ENCODE measurements around the gene EEA1. TPM values are rescaled to one million over a fixed set of nuclear protein-coding genes. Genes with fewer than 3 reads are reported as not detected.
"Not testable (repeated sequence)": the region's sequence is repeated elsewhere in the genome, so short reads cannot be mapped to it uniquely, and the experiment has no call there.

The EEA1 gene
- total RNA-seq, 1 donor: 25.0 TPM

- TF ChIP-seq CTCF (IDR thresholded peaks at IDR 0.05; ENCODE audit: insufficient read depth, low read depth, low read length): no peak
- no peak for DNase-seq (ENCODE audit: low read depth)
- H3K4me3 ChIP-seq (ENCODE audit: low read depth, low read length): no peak overlapping the region
These were observed 39.2 kb upstream of the EEA1 start for GRCh38 chr12:92968176-92968813.

- not testable (repeated sequence) for H3K4me3 ChIP-seq (ENCODE audit: low read depth, low read length); DNase-seq (ENCODE audit: low read depth)
These were observed 35.3 kb upstream of the EEA1 start for GRCh38 chr12:92964378-92964777.

GRCh38 chr12:92961949-92962348 lies 32.9 kb upstream of the EEA1 start:
- H3K4me3 ChIP-seq (ENCODE audit: low read depth, low read length): no peak overlapping the region
- TF ChIP-seq CTCF (IDR thresholded peaks at IDR 0.05; ENCODE audit: insufficient read depth, low read depth, low read length): no peak
- DNase-seq (ENCODE audit: low read depth): no peak

- TF ChIP-seq CTCF (IDR thresholded peaks at IDR 0.05; ENCODE audit: insufficient read depth, low read depth, low read length): no peak
- DNase-seq (ENCODE audit: low read depth): peak; percentile 82
- no peak overlapping the region for H3K4me3 ChIP-seq (ENCODE audit: low read depth, low read length)
These were observed 27.0 kb upstream of the EEA1 start for GRCh38 chr12:92955997-92956663.

- no peak for DNase-seq (ENCODE audit: low read depth)
- TF ChIP-seq CTCF (IDR thresholded peaks at IDR 0.05; ENCODE audit: insufficient read depth, low read depth, low read length): no peak
- no peak overlapping the region for H3K4me3 ChIP-seq (ENCODE audit: low read depth, low read length)
These were observed 24.7 kb upstream of the EEA1 start for GRCh38 chr12:92953747-92954146.

GRCh38 chr12:92952394-92952793 lies 23.3 kb upstream of the EEA1 start:
- peak; percentile 62 for DNase-seq (ENCODE audit: low read depth)
- no peak for TF ChIP-seq CTCF (IDR thresholded peaks at IDR 0.05; ENCODE audit: insufficient read depth, low read depth, low read length)
- no peak overlapping the region for H3K4me3 ChIP-seq (ENCODE audit: low read depth, low read length)

GRCh38 chr12:92951006-92951405 lies 21.9 kb upstream of the EEA1 start:
- no peak for TF ChIP-seq CTCF (IDR thresholded peaks at IDR 0.05; ENCODE audit: insufficient read depth, low read depth, low read length)
- no peak overlapping the region for H3K4me3 ChIP-seq (ENCODE audit: low read depth, low read length)
- DNase-seq (ENCODE audit: low read depth): no peak

Measured in fibroblast of villous mesenchyme (primary cell).